ENCODE data around the gene TGIF2. TPM values are rescaled to one million over a fixed set of nuclear protein-coding genes. Genes with fewer than 3 reads are reported as not detected.

TGIF2 gene
- total and polyA plus RNA-seq, 2 of the 4 experiments (the other 2 are of a cell fraction): 9.7 to 12.7 TPM

- no TSS peak for BruUV-seq (replicated peaks)
- Histone ChIP-seq H4K5ac (ENCODE audit: low read depth, low read length) (no peak overlapping the region), H4K91ac (ENCODE audit: insufficient read depth, low read depth, low read length) (no peak overlapping the region), H2BK15ac (ENCODE audit: low read depth, low read length) (no peak overlapping the region), H3K79me1 (ENCODE audit: low read depth in 1 of 2, low read length in 2 of 2) (no peaks in the 10 kb centered on the region), H4K8ac (ENCODE audit: low read depth in 2 of 2, low read length in 2 of 2) (no peak overlapping the region), H2BK120ac (ENCODE audit: low read depth, low read length) (no peak overlapping the region), H2AFZ (replicated peaks; ENCODE audit: low read length, poor library complexity) (no peak overlapping the region), H2AK9ac (replicated peaks; ENCODE audit: low read depth, low read length, poor library complexity) (no peak overlapping the region), H3K36me3 (ENCODE audit: control insufficient read depth, insufficient read depth, low read length) (no peaks in the 10 kb centered on the region), H3K9me3 (ENCODE audit: control insufficient read depth, insufficient read depth, low read length) (no peaks in the 10 kb centered on the region), H3K23ac (ENCODE audit: low read depth, low read length) (no peak overlapping the region), H3K18ac (ENCODE audit: low read depth, low read length) (no peak overlapping the region), H2AK5ac (ENCODE audit: low read depth, low read length) (no peak overlapping the region), H3K27me3 (ENCODE audit: control insufficient read depth, insufficient read depth, low read length) (no peaks in the 10 kb centered on the region), H3K27ac (ENCODE audit: insufficient read depth, low read length) (no peak overlapping the region), H3K4me2 (ENCODE audit: low read depth, low read length) (no peak overlapping the region), H3K56ac (ENCODE audit: extremely low read depth, insufficient read depth, low read length) (no peak overlapping the region), H3K4me3 (ENCODE audit: insufficient read depth, low read depth, low read length) (no peak overlapping the region), H3K9ac (ENCODE audit: low read depth, low read length) (no peak overlapping the region), H3K4me1 (ENCODE audit: control insufficient read depth, insufficient read depth, low read length) (no peaks in the 10 kb centered on the region), H3K9me1 (ENCODE audit: insufficient read depth, low read length) (no peaks in the 10 kb centered on the region), H2BK20ac (ENCODE audit: low read depth, low read length) (no peak overlapping the region), H3K14ac (replicated peaks; ENCODE audit: low read depth, low read length) (no peak overlapping the region), H4K20me1 (ENCODE audit: insufficient read depth, low read length) (no peaks in the 10 kb centered on the region), H3K4ac (ENCODE audit: low read depth, low read length) (no peak overlapping the region), H2BK5ac (ENCODE audit: low read depth, low read length, poor library complexity, severe bottlenecking) (no peak overlapping the region)
- CTCF ChIA-PET: no interaction called here
- TF ChIP-seq CHD1 (IDR thresholded peaks at IDR 0.05; ENCODE audit: low read depth, low read length) (no peak), MAFK (IDR thresholded peaks at IDR 0.05; ENCODE audit: low read depth, low read length) (no peak), CEBPB (IDR thresholded peaks at IDR 0.05; ENCODE audit: low read depth, low read length) (no peak), FOS (IDR thresholded peaks at IDR 0.05; ENCODE audit: low read depth, low read length) (no peak), NFE2L2 (IDR thresholded peaks at IDR 0.05; ENCODE audit: low read depth, low read length) (no peak), RCOR1 (IDR thresholded peaks at IDR 0.05; ENCODE audit: insufficient replicate concordance, low read length) (no peak), BHLHE40 (IDR thresholded peaks at IDR 0.05; ENCODE audit: low read depth, low read length) (no peak), RFX5 (IDR thresholded peaks at IDR 0.05; ENCODE audit: low read depth, low read length) (no peak), SMC3 (IDR thresholded peaks at IDR 0.05; ENCODE audit: low read depth, low read length) (no peak), MXI1 (IDR thresholded peaks at IDR 0.05; ENCODE audit: borderline replicate concordance, low read depth, low read length) (no peak), ELK1 (IDR thresholded peaks at IDR 0.05; ENCODE audit: borderline replicate concordance, low read depth, low read length) (no peak), MAZ (IDR thresholded peaks at IDR 0.05; ENCODE audit: borderline replicate concordance, low read depth, low read length) (no peak), POLR2A (IDR thresholded peaks at IDR 0.05; ENCODE audit: low read depth, low read length) (no peak), CTCF (conservative IDR thresholded peaks at IDR 0.05; ENCODE audit: low read depth, low read length) (no peak), RAD21 (IDR thresholded peaks at IDR 0.05; ENCODE audit: low read length) (no peak), USF2 (IDR thresholded peaks at IDR 0.05; ENCODE audit: low read depth, low read length) (no peak)
- POLR2A ChIA-PET (ENCODE audit: unreplicated experiment): no interaction called here
- DNase-seq (no peak), ATAC-seq (ENCODE audit: low read depth) (no peak)
- dilution Hi-C loops (cut with HindIII; ENCODE audit: low sequenced_read_pairs, unreplicated experiment): no loop called here
- intact Hi-C loops (cut with micrococcal nuclease): no loop called here
- 87% methylated on average over 7 of the region's 11 CpGs; no CpG with 5 or more reads in 1 of the 2 experiments for WGBS, 2 experiments (ENCODE audit: extremely low coverage in 2 of 2, insufficient read length in 1 of 2)
- in situ Hi-C loops (cut with MboI; ENCODE audit: low sequenced_read_pairs): no loop called here
These were observed 60.9 kb downstream of the TGIF2 start for GRCh38 chr20:36634342-36634741.

Data from IMR-90 (cell line).